ENCODE measurements around the gene NMBR.
"Not testable (repeated sequence)": the region's sequence is repeated elsewhere in the genome, so short reads cannot be mapped to it uniquely, and the experiment has no call there.

The NMBR gene

DNA sequence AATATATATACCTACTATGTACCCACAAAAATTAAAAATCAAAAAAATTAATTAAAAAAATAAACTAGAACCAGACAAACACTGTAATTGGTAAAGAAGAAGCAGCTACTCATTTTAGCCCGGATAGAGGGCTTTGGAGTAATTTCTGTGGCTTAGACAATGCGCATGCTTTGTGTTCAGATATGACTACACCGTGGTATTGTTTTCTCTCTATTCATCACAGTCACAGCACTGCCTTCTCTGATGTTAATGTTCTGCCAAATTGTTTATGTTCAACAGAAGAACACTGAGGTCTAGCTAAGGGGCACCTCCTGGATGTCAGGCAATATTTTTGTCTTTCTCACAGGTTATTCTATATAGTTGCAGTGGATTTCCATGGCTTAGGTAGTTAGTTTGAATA is 91.7 kb downstream of the NMBR start:
- DNase-seq (ENCODE audit: low read depth): no peak

DNA sequence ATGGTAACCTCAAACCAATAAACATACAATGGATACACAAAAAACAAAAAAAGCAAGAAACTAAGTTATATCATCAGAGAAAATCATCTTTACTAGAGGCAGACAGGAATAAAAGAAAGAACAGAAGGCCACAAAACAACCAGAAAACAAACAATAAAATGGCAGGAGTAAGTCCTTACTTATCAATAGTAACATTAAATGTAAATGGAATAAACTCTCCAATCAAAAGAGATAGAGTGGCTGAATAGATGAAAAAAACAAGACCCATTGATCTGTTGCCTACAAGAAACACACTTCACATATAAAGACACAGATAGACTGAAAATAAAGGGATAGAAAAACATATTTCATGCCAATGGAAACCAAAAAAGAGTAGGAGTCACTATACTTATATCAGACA is 95.5 kb downstream of the NMBR start:
- no peak for DNase-seq (ENCODE audit: low read depth)

DNA sequence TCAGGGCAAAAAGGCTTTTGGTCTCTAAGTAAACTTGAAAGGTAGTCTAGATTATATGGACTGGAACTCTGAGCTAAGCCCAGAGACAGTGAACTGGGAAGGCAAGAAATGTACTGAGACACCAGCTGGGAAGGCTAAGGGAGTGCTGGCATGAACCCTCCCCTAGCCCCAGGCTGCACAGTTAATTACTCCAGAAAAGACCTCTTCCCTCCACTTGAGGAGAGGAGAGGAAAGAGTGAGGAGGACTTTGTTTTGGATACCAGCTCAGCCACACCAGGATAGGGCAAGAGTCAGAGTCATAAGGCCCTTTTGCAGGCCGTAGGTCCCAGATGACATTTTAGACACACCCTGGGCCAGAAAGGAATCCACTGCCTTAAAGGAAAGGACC is 98.3 kb downstream of the NMBR start:
- DNase-seq (ENCODE audit: low read depth): no peak

DNA sequence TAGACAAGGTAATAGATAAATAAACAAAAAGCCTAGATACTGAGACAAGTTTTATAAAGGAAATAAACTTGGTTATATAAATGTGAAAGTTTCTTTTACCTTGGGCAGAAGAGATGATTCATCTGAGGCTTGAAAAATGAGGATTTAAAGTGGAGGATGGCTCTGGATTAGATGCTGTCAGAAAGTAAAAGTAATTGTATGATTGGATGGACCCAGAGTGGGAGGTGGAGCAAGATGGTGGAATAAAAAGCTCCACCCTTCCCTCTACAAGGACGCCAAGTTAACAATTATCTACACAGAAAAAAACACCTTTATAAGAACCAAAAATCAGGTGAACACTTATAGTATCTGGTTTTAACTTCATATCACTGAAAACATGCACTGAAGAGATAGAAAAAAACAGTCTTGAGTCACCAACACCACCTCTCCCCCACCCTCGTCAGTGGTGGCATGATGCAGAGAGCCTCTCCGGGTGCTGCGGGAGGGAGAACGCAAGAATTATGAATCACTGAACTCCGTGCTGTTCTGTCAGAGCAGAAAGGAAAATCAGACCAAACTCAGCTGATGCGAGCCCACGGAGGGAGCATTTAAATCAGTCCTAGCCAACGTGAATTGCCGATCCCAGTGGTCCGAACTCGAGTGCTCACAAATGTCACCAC is 98.9 kb downstream of the NMBR start:
- no peak for DNase-seq (ENCODE audit: low read depth)

DNA sequence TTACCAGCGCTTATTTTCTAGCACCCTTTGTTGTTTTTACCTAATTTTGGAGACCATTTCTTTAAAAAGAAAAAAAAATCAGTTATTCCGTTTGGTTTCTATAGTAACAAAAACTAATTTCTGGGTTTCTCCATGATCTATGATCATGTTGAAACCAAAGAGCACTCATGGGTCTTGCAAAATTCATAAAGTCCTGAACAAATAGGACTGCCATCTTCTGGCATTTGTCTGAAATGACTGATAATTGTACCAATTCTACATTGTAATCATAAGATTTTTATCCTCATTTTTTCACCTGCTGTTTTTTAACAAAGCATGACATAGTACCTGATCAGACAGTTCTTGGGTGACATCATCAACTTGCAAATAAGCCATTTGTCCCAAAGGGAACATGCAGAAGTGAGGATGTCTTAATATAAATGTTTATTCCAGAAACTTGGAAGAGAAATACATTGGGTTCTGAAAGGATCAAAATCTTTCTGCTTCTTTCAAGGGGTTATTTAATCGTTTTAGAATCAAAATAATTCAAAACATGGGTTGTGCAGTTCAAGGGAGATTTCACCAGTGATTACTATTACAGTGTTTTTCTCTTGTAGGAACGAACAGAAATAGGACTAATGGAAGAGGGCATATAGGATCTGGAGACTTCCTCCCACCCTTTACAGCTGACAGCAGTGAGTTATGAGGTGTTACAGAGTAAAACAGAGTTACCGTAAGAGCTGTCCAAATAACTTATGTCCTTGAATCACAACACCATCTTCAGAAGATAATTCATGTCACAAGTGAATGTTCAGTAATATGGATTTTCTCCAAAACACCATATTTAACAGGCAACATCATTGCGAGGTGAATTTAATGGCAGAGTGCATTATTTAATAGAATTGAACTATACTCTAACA is 101.3 kb downstream of the NMBR start:
- no peak for DNase-seq (ENCODE audit: low read depth)

DNA sequence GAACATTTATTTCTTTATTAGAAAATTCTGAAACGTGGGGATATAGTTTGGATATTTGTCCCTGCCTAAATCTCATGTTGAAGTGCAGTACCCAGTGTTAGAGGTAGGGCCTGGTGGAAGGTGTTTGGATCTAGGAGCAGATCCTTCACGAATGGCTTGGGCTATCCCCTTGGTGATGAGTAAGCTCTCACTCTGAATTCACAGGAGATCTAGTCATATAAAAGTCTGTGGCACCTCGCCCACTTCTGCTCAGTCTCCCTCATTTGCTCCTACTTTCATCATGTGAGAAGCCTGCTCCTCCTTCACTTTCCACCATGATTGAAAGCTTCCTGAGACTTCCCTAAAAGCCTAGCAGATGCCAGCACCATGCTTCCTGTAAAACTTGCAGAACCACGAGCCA is 111.0 kb downstream of the NMBR start:
- DNase-seq (ENCODE audit: low read depth): no peak

DNA sequence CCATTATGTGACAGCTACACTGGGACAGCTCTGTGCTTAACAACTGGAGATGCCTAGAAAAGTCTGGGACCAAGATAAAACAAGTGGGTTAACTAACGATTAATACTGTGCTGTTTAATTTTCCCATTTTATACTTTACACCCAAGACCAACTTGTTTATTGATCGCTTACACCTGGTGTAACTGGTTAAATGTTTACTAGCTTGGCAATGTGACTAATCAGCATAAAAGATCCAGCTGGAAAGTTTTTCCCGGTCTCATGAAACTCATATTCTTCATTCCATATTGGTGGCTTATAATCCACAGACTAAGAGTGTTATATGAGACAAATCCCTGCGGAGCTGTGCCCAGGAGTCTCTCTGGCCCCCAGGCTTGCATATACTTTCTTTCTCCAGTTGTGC is 115.9 kb downstream of the NMBR start:
- no peak for DNase-seq (ENCODE audit: low read depth)

DNA sequence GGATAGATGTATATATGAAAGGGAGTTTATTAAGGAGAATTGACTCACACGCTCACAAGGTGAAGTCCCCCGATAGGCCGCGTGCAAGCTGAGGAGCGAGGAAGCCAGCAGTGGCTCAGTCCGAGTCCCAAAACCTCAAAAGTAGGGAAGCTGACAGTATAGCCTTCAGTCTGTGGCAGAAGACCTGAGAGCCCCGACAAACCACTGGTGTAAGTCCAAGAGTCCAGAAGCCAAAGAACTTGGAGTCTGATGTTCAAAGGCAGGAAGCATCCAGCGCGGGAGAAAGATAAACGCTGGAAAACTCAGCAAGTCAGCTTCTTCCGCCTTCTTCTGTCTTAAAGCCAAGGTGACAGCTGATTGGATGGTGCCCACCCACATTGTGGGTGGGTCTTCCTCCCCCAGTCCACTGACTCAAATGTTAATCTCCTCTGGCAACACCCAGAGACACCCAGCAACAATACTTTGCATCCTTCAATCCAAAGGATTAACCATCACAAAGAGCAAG is 116.8 kb downstream of the NMBR start:
- DNase-seq (ENCODE audit: low read depth): no peak

DNA sequence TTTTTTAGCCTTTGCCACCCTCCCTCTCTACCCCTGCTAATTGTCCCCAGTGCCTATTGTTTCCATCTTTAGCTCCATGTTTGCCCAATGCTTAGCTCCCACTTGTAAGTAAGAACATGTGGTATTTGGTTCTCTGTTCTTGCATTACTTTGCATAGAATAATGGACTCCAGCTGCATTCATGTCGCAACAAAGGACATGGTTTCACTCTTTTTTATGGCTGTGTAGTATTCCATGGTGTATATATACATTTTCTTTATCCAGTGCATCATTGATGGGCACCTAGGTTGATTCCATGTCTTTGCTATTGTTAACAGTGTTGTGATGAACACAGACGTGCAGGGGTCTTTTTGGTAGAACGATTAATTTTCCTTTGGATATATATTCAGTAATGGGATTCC is 118.4 kb downstream of the NMBR start:
- no peak for DNase-seq (ENCODE audit: low read depth)

DNA sequence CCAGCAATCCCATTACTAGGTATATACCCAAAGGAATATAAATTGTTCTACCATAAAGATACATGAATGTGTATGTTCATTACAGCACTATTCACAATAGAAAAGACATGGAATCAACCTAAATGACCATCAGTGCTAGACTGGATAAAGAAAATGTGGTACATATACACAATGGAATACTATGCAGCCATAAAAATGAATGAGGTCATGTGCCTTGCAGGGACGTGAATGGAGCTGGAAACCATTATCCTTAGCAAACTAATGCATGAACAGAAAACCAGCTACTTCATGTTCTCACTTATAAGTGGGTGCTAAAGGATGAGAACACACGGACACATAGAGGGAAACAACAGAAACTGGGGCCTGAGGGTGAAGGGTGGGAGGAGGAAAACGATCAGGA is 119.1 kb downstream of the NMBR start:
- DNase-seq (ENCODE audit: low read depth): not testable (repeated sequence)

DNA sequence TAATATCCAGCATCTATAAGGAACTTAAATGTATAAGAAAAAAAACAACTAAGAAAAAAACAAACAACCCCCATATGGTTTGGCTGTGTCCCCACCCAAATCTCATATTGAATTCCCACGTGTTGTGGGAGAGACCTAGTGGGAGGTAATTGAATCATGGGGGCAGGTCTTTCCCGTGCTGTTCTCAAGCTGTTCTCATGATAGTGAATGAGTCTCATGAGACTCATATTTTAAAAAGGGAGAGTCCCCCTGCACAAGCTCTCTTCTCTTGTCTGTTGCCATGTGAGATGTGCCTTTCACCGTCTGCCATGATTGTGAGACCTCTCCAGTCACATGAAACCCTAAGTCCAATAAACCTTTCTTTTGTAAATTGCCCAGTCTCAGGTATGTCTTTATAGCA is 119.8 kb downstream of the NMBR start:
- no peak for DNase-seq (ENCODE audit: low read depth)

DNA sequence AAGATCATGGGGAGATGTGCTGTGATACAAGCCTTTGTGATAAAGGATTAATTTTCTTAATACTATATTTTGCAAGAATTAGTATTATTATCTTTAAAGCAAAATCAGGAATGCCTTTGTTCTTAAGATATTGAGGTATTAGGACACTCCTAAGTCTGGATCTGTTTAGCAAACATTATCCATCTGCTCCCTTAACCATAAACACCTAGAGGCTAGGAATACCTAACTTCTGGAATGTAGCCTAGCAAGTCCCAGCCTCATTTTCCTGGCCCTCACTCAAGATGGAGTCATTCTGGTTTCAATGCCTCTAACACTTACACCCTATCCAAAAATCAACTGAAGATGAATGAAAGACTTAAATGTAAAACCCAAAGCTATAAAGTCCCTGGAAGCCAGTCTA is 120.5 kb downstream of the NMBR start:
- DNase-seq (ENCODE audit: low read depth): no peak

All from activated T-cell treated with anti-CD3 and anti-CD28 coated beads for 48 hours (primary cell).